ENCODE results near the gene HSFX2.
"Not testable (repeated sequence)": the region's sequence is repeated elsewhere in the genome, so short reads cannot be mapped to it uniquely, and the experiment has no call there.

The HSFX2 gene

DNA sequence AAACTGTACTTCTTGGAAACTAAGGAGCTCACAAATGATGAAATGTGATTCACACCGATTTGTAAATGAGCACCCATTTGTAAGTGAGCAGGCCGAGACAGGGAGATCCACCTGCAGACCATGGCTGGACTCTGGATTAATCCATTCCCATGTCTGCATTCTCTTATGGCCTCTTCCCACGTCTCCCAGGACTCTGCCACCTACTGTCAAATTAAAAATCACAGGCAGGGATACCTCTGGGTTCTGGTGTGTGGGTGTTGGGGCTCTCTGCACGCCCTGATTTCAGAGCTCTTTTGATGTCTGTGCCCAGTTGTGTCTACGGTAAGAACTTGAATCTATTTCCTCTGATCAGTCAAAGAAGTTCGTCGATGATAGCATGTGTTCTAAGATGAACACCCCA is 4.1 kb downstream of the HSFX2 start:
- DNase-seq (ENCODE audit: low spot score), result not testable (repeated sequence)

DNA sequence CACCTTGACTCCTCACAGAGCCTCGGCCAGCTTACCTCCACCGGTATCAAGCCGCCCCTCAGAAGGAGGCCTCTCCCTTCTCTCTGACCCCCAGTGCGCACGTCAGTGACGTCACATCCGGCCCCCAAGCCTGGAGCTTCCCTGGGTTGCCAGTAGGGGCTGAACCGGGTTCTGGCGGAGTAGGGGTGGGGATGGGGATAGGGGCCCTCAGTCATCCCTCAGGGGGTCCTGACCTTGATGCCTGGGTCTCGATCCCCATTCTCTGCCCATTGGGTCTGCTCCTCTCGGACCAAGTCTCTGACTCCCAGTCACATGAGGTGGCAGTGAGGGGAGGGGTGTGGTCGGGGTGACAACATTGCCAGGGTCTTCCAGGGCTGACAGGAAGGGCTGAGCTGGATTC is 7.8 kb downstream of the HSFX2 start, which contains the start of gene MAGEA9B:
MAGEA9B (minus strand) TSS at position 101 of the 400 bp plus-strand sequence. CDS start 4,280 bp downstream, outside the sequence.
- not testable (repeated sequence) for DNase-seq (ENCODE audit: low spot score)

DNA sequence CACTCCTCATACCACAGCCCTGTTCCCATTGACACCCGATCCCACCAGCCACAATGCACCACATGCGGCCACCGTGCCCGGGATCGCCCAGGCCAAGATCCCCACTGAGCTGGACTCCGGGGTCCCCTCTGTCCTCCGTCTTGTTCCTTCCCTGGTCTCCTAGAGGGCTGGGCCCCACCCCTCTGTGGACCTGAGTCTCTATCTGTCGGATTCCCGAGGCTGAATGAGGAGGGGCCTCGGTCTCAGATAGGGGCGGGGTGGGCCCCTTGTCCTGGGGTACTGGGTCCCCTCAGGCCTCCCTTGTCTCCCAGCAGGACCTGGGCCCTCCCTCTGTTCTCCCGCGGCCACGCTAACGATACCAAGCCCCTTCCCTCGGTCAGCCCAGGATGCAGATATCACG is 9.5 kb downstream of the HSFX2 start:
- not testable (repeated sequence) for DNase-seq (ENCODE audit: low spot score)

- DNase-seq (ENCODE audit: low spot score), result not testable (repeated sequence)
Measured at GRCh38 chrX:149573456-149573855, 21.7 kb downstream of the HSFX2 start.

DNA sequence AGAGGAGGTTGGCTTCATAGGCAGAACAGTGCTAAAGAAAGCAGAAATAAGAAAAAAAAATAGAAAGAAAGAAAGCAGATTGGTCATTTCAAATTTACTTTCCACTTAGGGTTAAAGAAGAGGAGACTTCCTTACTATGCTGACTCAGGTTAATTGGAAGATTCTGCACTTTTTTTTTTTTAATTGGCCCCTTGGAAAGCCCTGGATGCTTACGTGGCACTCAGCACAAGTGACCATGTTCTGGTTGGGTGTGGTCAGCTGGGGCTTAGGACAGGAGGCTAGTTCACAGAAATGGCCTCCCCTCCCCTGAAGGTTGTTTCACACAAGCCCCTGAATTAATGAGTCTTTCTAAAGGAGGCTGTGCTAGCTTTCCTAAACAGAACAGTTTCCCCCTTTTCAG is 22.4 kb downstream of the HSFX2 start:
- no peak for DNase-seq (ENCODE audit: low spot score)

DNA sequence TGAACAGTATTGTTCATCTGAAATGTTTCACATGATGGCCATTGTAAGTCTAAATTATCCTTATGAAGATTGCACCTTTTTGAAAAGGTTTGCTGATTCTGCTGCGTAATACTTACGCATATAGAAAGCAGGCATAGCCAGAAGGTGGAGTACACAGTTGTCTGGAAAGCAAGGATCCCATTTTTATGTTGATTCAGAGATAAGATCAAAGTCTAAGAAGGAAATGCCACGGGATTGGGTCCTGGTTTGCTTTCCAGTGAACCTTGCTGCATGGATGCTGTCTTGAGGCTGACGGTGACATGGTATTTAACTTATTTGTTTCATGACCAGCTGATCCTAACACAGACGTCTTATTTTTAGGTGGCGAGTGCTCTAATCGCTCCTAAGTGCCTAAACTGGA is 23.3 kb downstream of the HSFX2 start:
- DNase-seq (ENCODE audit: low spot score), result no peak

DNA sequence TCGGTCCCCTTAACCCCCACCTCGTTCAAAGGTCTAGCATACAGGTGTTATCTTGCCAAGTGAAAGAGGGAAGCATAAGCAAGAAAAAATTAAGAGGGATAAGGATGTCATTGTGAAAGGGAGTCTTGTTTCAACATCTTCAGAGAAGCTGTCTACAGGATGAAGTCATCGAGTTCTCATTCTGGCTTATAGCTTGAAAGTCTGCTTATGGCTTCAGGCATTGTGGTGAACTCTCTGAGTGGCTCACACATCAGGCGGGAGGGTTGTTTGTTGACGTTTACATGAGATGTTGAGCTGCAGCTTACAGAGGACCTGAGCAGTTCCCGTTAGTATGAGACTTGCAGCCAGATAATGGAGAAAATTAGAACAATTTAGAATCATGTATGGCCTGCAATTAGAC is 24.4 kb downstream of the HSFX2 start:
- no peak for DNase-seq (ENCODE audit: low spot score)

DNA sequence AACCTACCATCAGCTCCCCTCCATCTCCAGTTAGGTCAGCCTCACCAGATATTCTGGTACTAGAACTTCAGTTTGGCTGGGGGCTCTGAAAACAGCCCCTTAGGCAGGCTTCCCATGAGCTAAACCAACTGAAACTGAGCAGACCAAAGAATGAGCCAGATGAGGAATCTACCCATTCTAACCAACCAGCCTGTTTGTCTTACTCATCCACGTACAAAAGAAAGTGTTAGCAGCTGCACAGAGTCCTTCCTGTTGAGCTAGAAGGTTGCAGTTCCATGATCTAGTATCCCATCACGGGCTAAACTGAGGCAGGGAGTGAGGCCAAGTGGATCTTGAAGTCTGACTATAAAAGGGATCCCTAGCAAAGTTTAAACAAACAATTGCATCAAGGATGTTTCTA is 25.3 kb downstream of the HSFX2 start:
- no peak for DNase-seq (ENCODE audit: low spot score)

- no peak for DNase-seq (ENCODE audit: low spot score)
Measured at GRCh38 chrX:149568701-149569296, 26.3 kb downstream of the HSFX2 start.

DNA sequence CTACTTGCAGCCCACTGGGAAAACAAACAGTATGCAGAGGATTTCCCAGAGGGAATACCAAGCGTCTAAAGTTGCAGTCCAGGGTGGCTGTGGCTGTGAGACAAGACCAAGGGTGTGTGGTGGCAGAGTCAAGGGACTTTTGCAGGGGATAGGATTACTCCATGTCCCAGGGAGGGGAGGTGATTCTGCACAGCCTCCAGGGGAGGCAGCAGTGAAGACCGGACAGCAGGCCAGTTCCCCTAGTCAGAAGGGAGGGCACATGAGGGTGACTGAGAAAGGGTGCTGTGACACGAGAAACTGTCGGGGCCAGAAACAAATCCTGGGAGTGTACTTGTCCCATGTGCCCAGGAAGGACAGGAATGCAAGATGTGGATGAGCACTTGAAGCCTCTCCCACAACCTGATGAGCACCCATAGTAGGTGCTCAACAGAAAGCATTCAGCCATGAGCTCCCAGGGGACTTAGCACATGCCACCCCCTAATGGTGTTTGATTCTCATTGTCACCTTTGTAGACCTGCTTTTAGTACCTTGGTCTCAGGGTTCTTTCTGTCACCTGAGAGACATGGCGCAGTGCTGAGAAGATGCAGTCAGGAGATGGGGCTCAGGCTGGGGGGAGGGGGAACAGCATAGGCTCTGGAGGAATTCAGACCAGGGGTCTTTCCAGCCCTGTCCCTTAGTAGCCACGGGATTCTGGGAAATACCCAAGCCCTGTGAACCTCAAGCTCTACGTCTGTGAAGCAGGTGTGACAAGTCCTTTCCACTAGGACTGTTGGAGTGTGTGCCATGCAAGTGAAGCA is 27.3 kb downstream of the HSFX2 start:
- no peak for DNase-seq (ENCODE audit: low spot score)

DNA sequence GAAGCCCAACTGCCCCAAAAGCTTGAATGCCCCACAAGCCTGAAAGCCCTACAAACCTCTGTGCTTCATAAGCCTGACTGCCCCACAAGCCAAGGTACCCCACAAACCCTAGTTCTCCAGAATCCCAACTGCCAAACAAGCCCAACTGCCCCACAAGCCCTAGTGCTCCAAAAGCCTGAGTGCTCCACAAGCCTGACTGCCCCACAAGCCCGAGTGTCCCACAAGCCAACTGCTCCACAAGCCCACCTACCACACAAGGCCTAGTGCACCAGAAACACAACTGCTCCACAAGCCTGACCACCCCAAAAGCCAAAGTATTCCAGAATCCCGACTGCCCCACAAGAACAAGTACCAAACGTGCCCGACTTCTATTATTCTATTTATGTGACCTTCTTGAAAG is 31.8 kb downstream of the HSFX2 start:
- DNase-seq (ENCODE audit: low spot score), result no peak

DNA sequence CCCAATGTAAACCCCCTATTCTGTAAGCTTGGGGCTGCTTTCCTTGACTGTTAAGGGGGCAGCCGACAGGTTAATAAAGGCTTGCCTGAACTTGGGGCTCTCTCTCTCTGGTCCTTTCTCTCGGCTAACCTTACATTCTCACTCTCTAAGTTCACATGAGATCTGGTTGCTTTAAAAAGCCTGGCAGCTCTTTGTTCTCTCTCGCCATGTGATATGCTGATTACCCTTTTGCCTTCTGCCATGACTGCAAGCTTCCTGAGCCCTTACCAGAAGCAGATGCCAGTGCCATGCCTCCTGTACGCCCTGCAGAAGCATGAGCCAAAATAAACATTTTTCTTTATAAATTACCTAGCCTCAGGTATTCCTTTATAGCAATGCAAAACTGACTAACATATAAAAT is 39.9 kb downstream of the HSFX2 start:
- not testable (repeated sequence) for DNase-seq (ENCODE audit: low spot score)

- DNase-seq (ENCODE audit: low spot score), result not testable (repeated sequence)
Measured at GRCh38 chrX:149551939-149552248, 43.2 kb downstream of the HSFX2 start.

GRCh38 chrX:149551245-149551938 is 43.7 kb downstream of the HSFX2 start:
- not testable (repeated sequence) for DNase-seq (ENCODE audit: low spot score)

DNA sequence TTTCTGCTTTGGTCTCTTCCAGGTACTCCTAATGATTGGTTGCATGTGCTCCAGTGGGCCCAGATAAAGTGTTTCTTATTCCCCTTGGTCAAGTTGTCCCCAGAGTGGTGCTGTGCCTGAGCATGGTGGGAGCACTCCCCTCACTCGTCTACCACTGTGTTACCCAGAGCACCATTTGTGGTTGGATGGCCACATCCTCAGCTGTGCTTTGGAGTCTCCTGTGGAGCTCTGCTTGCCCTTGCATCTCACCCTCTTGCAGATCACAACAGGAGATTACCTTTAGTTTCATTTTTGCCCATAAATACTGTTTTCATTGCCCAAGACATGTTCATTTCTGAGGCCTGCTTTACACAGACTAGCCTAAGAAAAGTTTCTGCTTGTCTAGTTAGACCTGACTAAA is 44.7 kb downstream of the HSFX2 start:
- not testable (repeated sequence) for DNase-seq (ENCODE audit: low spot score)

- not testable (repeated sequence) for DNase-seq (ENCODE audit: low spot score)
Measured at GRCh38 chrX:149549701-149550100, 45.4 kb downstream of the HSFX2 start, which contains the start of gene HSFX3. Gene HSFX3, minus strand, starts transcription at chrX:149549924. Its CDS starts 72 bp downstream, at chrX:149549852.

- not testable (repeated sequence) for DNase-seq (ENCODE audit: low spot score)
Measured at GRCh38 chrX:149547782-149548181, 47.3 kb downstream of the HSFX2 start.

- not testable (repeated sequence) for DNase-seq (ENCODE audit: low spot score)
Measured at GRCh38 chrX:149546962-149547361, 48.2 kb downstream of the HSFX2 start.

DNA sequence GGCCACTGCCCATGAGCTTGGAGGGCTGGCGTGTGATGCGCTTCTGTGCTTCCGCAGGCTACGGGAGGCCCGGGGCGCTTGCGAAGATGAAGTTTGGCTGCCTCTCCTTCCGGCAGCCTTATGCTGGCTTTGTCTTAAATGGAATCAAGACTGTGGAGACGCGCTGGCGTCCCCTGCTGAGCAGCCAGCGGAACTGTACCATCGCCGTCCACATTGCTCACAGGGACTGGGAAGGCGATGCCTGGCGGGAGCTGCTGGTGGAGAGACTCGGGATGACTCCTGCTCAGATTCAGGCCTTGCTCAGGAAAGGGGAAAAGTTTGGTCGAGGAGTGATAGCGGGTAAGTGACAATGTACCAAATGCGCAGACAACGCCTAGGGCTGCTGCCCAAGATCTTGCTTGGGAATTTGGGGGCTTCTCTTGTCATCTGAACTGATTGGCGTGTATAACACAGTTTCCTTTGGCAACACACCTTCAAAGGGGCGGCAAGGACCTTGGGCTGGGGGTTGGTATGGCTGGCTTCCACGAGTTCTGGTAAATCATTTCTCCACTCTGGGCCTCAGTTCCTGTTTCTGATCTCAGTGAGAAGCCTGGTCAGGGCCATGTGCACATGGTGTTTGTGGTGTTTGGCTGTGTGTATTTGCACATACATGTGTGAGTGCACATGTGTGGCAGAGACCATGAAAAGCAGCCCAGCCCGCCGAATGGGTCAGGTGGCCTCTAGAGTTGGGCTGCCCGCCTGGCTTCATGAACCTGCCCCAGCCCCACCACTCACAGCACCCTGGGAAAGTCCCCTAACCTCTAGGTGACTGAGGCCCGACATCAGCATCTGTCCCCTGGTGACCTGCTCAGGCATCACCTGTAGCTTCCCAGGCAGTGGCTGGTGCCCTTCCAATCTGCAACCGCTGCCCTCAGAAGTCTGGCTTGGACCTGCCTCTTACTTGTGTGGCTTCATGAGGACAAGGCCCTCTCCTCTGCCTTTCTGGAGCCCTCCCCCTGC is 49.3 kb downstream of the HSFX2 start:
- peak; percentile 8 for DNase-seq (ENCODE audit: low spot score)
